ENCODE results near the gene ZHX3.

Gene ZHX3

DNA sequence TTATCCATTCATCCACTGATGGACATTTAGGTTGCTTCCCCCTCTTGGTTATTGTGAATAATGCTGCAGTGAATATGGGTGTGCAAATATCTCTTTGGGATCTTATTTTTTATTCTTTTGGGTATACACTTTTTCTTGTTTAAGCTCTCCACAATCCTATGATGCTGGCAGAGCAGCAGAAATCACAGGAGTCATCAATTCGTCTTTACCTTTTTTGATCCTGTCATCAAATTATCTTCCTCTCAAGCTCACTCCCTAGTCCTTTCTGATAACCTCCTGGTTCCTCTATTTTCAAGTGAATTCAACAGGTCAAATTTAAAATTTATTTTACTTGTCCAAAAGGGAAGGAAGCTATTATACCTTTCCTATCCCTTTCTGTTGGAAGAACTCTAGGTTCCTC lies 91.1 kb downstream of the ZHX3 start:
- DNase-seq (ENCODE audit: low read depth, low spot score), result no peak

DNA sequence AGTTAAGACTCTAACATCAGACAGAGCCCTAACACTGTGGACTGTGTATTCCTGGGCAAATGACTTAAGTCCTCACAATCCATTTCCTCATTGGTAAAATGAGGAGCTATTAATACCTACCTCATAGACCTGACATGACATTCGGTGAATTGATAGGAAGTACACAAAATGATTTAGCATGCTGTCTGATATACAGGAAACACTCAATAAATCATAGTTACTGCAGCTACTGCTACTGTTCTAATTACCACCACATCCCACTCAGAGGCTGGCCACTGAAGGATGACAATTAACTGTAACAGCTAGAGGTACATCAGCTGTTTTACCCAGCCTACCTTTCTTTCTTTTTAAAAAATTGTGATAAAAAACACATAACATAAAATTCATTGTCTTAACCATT lies 92.4 kb downstream of the ZHX3 start:
- no peak for DNase-seq (ENCODE audit: low read depth, low spot score)

- DNase-seq (ENCODE audit: low read depth, low spot score), result no peak
These were observed 93.2 kb downstream of the ZHX3 start for GRCh38 chr20:41224281-41224680.

GRCh38 chr20:41223112-41223511 lies 94.4 kb downstream of the ZHX3 start:
- no peak for DNase-seq (ENCODE audit: low read depth, low spot score)

DNA sequence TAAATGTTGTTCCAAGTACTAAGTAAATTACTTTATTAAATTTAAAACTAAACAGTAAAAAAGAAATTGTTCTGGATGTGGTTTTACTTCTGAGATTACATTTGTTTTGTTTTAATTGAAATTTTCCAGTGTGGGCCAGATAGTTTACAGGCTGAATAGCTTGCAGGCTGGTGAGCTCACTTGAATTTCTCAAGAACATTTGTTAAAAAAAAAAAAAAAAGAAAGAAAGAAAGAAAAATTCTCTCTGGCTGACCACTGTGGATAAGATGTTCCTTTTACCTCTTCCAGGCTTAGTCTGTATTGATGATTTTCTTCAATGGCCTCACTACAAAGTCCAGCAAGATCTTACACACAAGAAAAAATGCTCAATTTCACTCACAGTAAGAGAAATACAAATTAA lies 94.8 kb downstream of the ZHX3 start:
- no peak for DNase-seq (ENCODE audit: low read depth, low spot score)

DNA sequence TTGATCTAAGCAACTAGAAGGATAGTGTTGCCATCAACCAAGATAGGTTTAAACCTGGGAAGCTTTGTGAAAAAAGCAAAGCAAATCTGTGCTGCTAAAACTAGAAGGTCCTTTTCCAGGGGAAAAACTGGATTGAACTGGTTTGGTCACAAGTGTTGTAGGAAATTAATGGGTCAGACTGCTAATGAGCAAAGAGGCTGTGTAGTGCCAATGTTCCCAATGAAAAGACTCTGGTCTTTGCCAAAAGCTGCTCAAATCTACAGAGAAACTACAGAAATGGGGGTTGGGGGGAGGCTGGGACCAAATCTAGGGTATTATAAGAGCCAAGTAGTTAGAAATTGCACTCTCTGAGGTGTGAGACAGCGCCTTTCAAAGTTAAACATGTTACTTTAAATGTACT lies 95.2 kb downstream of the ZHX3 start:
- DNase-seq (ENCODE audit: low read depth, low spot score), result no peak

DNA sequence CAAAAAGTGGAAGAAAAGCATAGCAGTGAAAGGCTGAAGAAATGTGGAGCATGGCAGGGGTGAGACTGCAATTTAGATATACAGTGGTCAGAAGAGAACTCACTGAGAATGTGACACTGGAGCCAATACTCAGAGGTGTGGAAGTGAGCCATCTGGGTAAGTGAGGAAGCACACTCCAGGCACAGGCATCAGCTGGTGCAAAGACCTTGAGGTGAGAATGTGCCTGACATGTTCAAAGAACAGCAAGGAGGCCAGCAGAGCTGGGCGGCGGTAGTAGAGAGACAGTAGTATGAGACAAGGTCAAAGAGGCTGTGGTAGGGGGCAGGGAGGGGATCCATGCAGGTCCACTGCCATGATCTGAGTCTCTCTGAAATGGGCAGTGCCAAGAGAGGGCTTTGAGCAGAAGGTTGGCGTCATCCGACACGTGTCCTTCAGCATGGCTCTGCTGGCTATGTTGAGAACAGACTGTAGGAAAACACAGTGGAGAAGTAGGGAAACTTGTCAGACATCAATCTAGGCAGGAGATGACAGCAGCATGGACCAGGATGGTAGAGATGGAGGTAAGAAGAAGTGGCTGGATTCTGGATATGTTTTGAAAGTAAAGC lies 95.8 kb downstream of the ZHX3 start:
- no peak for DNase-seq (ENCODE audit: low read depth, low spot score)

GRCh38 chr20:41219824-41220223 lies 97.7 kb downstream of the ZHX3 start:
- DNase-seq (ENCODE audit: low read depth, low spot score), result no peak

GRCh38 chr20:41218466-41218865 lies 99.1 kb downstream of the ZHX3 start:
- no peak for DNase-seq (ENCODE audit: low read depth, low spot score)

- DNase-seq (ENCODE audit: low read depth, low spot score), result no peak
These were observed 100.1 kb downstream of the ZHX3 start for GRCh38 chr20:41217422-41217821.

- DNase-seq (ENCODE audit: low read depth, low spot score), result no peak
These were observed 102.9 kb downstream of the ZHX3 start for GRCh38 chr20:41214666-41215065.

GRCh38 chr20:41214202-41214601 lies 103.3 kb downstream of the ZHX3 start:
- no peak for DNase-seq (ENCODE audit: low read depth, low spot score)

- no peak for DNase-seq (ENCODE audit: low read depth, low spot score)
These were observed 104.2 kb downstream of the ZHX3 start for GRCh38 chr20:41213150-41213820.

DNA sequence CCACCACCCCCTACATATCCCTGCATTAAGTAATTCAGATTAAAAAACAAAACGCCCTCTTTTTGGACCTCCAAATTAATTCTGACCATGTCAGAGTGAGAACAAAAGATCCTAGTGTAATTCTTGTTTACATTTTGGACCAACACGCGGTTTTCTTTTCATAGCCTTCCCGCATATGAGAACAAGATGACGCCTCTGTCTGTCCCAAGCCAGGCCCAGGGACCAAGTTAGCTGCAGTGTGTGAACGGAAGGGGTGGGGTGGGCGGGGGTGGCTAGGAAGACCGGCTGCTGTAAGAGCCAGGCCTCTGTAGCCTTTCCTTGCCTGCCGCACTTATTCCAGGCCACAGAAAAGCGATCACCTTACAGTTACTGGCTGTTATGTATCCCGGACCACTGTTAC lies 112.2 kb downstream of the ZHX3 start:
- DNase-seq (ENCODE audit: low read depth, low spot score), result no peak

DNA sequence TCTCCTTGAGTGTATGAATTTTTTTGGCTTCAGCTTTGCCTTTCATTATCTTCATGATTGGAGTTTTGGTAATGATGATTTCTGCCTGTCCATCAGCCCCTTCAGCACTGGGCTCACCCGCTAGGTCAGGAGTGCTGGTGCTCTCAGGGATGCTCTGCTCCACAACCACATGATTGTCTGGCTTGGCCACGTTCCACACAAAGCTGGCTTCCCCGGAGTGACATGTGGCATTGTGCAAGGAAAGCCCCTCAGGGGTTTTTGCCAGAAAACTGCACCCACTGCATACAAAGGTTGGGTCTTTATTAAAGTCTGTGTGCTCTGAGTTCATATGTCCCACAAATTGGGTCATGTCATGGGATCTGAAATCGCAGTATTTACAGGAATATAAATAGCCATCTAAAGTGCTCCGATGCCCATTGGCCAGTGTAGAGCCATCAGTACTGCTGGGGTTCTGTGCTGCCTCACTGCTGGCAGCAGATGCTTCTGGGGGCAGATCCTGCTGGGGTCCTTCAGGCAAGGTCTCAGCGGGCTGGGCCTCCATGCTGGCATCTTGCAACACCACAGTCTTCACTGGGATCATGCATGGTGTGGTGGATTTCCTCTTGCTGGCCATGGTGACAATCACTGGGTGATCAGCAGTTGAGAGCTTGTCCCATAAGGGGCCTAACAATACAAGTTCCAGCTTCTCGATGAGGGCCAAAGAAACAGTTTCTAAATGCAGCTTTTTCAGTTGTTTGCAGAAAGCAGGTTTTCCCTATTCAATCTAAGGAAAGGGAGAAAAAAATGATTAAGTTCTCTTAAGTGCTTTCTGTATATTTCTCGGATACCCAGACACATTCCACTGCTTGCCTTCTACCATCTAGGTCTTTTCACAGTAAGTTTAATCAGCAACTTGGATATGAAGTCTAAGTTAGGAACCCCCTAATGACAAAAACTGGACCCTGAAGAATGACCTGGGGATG lies 112.9 kb downstream of the ZHX3 start:
- DNase-seq (ENCODE audit: low read depth, low spot score), result no peak

DNA sequence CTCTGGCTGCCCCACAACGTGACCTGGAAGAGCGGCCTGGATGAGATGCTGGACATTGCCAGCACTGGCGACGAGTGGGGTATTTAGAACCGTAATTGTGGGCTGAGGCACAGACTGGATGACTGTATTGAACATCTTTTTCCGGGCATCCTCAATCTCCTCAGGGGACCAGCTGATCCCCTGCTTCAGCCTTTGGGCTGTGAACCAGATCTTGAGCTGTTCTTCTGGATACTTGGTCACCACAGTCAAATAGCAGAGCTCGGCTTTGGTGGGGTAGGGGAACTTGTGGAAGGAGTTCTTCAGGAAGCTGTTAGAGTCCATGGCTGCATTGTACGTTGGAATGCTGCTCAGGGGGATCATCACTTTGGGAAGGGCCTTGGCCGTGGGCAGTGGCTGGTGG lies 113.9 kb downstream of the ZHX3 start:
- DNase-seq (ENCODE audit: low read depth, low spot score), result no peak

DNA sequence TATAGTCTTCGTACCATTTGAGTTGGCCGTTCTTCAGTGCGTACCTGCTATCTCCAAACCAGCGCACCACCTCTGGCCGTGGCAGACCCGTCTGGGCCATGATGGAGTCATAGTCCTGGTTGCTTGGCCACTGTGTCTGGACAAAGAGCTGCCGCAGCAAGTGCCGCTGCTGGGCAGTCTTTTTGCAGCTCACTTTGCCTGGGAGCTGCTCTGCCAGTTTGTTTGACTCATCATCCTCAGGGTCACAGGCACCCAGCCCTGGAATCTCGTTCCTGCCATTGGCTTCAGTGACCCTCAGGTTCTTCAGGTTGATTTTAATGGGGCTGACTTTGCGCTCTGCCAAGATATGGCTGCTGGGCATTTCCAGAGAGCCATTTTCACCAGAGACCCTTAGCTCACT lies 115.1 kb downstream of the ZHX3 start:
- no peak for DNase-seq (ENCODE audit: low read depth, low spot score)

GRCh38 chr20:41201760-41202159 lies 115.8 kb downstream of the ZHX3 start:
- DNase-seq (ENCODE audit: low read depth, low spot score), result no peak

DNA sequence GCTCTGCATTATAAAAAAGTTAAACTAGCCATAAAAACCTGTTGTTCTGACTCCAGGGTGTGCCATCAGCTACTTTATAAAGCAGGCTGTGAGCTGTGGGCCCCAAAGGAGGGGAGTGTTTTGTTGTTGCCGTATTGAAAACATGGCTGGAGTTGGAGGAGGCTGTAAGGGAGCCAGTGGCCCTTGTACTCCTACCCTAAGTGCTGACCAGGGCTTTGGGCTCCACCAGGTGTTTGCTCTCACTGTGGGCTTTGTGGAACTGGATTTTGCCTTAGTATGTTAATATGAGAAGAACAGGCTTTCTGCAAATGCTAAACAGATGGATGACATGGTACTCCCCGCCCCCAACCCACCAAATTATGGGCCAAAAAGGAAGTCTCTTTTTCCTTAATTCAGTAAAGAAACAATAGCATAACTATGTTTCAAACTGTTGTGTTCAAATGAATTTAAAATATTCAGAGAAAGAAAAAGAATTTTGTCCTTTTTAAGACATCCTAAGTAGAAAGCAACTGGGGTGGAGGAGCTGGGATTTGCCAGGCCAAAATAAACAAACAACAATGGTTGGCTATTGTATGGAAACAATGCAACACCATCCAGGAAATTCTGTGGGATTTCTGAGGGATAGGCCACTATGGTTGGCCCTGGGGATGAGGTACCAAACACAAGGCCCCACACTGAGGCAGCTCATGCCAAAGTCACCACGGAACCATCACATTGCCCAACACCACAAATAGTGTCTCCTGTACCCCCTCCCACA lies 116.9 kb downstream of the ZHX3 start:
- DNase-seq (ENCODE audit: low read depth, low spot score), result no peak

- no peak for DNase-seq (ENCODE audit: low read depth, low spot score)
These were observed 119.1 kb downstream of the ZHX3 start for GRCh38 chr20:41198443-41198842.

GRCh38 chr20:41196653-41197225 lies 120.8 kb downstream of the ZHX3 start:
- DNase-seq (ENCODE audit: low read depth, low spot score), result no peak

- no peak for DNase-seq (ENCODE audit: low read depth, low spot score)
These were observed 125.0 kb downstream of the ZHX3 start for GRCh38 chr20:41192575-41192974.
